Suppressor macrophage treated with lipopolysaccharide for 4 hours (primary cell): ENCODE results near the gene GNE.
"Not testable (repeated sequence)": the region's sequence is repeated elsewhere in the genome, so short reads cannot be mapped to it uniquely, and the experiment has no call there.

Experiments
- DNase-seq: peaks from one replicate; pipeline ENCODE4 v3.0.0-alpha.2; 2020

GNE gene

DNA sequence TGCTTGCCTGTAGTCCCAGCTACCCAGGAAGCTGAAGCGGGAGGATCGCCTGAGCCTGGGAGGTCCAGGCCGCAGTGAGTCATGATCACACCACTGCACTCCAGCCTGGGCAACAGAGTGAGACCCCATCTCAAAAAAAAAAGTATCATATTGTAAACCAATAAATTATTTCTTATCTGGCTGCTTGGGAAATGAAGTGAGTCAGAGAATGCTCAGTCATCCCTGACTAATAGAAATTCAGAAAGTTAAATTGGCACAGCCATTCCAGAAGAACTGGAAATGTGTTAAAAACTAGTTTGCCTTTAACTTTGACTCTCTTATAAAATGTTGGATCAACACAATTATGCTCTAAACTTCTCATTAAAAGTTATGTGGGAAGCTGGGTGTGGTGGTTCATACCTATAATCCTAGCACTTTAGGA is 9.8 kb upstream of the GNE start:
- DNase-seq: no peak

- DNase-seq: no peak
These were observed 6.6 kb upstream of the GNE start for GRCh38 chr9:36264896-36265295.

GRCh38 chr9:36263683-36264082 is 5.4 kb upstream of the GNE start:
- DNase-seq: no peak

DNA sequence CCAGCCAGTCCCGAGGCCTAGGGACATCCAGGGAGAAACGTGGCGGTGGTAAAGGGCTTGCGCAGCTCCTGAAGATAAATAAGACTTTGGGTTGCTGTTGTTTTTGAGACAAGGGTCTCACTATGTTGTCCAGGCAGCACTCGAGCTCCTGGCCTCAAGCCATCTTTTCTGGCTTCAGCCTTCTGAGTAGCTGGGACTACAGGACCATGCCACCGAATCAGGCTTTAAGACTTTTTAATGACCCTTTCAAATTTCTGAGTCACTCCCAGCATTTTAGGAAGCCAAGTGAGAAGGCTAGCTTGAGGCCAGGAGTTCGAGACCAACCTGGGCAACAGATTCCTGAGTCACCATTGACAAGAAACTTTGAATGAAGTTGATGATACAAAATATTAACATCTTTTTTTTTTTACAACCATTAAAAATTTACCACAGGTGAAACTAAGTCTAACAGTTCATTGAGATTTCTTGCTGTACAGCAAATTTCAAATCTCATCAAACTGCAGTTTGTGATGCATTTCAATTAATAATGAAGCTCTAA is 817 bp upstream of the GNE start:
- DNase-seq: no peak

- DNase-seq: no peak
These were observed 6.8 kb downstream of the GNE start for GRCh38 chr9:36251428-36251827.

GRCh38 chr9:36250079-36250478 is 8.2 kb downstream of the GNE start:
- DNase-seq: no peak

DNA sequence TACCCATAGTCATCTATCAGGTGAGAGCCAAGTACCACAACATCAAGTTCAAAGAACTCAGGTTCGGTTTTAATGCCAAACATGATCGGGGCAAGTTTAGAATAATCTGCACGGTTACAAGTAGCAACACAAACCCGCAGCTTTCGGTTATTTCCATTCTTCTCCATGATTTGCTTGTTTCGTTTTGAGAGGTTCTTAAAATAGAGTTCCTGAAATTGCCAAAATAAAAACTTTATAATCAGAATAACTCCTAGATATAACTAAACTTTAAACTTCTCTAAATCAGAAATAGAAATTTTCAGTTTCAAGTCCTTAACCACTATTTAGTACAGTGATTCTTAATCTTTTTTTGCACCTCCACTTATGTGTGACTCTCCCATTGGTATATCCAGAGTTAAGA is 9.1 kb downstream of the GNE start:
- DNase-seq: peak; percentile 67

GRCh38 chr9:36248061-36248460 is 10.2 kb downstream of the GNE start:
- DNase-seq: peak; percentile 58

DNA sequence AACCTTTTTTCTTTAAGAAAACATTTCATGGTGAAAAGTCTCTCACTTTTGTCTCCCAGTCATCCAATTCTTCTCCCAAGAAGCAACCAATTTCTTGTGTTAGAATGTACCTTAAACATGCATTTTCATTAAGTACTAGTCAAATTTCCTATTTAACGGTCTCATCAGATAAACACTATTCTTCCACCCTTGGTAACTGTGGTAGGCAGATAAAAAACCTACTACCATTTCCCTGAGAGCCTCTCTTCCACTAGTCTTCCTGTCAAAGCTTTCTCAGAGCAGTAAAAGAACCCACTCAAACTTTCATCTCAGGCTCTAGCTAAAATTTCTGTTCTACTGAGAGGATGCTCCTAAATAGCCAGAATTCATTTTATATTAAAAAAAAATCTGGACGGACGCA is 10.9 kb downstream of the GNE start:
- no peak for DNase-seq

DNA sequence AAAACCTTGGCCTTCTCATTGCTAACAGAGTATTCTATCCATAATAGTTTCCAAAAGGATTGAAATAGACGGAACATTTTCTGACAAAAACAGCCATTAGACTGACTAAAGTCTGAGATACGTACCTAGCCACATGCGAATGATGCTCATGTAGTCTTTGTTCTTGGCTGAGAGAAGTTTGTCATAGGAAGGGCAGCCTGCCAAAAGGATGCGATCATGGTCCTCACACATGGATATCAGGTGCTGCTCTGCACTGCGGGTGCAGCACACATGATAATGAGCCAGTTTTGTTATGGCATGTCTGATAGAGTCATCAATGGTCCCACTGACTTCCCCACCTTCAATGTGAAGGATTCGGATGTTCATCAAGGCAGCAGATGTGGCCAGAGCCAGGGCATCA is 12.3 kb downstream of the GNE start:
- no peak for DNase-seq

GRCh38 chr9:36239675-36240074 is 18.6 kb downstream of the GNE start:
- DNase-seq: not testable (repeated sequence)

- DNase-seq: not testable (repeated sequence)
These were observed 19.0 kb downstream of the GNE start for GRCh38 chr9:36239205-36239604.

DNA sequence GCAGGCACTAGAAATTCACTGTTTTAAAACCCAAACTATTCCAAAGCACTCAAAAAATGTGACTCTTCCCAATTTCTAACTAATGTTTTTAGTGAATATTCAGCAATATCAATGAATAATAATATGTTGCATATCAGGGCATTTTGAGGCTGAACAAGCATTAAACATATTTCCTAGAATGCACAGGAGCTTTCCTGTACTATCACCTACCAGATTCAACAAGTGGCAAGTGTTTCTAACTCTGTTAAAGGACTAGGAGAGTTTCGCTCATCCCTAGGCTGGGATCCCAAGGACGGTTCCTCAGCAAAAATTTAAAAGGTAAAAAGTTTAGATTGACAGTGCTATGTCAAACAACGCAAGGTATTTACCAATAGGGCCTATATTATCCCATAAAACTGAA is 21.0 kb downstream of the GNE start:
- DNase-seq: no peak

DNA sequence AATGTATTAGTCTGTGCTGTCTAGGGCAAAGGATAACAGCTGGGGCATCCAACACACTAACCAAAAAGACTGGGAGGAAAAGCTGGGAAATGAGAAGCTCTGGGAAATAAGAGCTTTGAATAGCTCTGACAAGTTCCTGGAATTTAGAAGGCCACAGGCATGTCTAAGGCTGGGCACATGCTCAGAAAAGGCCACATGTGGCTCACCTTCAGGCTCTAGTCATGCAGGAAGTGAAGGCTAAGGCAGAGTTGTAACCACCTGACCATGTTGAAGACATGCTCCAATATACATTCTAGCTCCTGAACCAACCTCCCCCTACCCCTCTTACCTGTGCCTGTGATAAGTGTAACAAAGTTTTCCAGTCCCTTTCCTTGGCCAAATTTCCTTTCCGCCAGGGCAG is 35.8 kb downstream of the GNE start:
- DNase-seq: no peak

- no peak for DNase-seq
These were observed 36.6 kb downstream of the GNE start for GRCh38 chr9:36221667-36222066.

- DNase-seq: no peak
These were observed 39.8 kb downstream of the GNE start for GRCh38 chr9:36218411-36218901.

DNA sequence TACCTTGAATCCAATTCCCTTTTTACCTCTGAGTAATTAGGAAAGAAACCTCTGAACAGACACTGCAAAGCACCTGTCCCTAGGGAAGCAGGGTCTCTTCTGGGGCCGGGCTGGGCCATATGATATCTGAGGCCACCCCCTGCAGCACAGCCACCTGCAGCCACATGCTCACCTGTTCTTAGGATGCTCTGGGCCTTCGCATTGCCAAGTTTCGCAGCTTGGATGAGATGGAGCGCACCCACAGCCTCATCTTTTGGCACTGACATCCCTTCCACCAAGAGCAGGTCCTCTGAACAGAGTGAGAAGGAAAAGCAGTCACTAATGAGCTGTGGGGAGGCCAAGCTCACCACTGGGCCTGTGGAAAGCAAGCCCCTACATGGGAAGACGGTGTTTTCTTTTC is 40.2 kb downstream of the GNE start:
- DNase-seq: no peak

DNA sequence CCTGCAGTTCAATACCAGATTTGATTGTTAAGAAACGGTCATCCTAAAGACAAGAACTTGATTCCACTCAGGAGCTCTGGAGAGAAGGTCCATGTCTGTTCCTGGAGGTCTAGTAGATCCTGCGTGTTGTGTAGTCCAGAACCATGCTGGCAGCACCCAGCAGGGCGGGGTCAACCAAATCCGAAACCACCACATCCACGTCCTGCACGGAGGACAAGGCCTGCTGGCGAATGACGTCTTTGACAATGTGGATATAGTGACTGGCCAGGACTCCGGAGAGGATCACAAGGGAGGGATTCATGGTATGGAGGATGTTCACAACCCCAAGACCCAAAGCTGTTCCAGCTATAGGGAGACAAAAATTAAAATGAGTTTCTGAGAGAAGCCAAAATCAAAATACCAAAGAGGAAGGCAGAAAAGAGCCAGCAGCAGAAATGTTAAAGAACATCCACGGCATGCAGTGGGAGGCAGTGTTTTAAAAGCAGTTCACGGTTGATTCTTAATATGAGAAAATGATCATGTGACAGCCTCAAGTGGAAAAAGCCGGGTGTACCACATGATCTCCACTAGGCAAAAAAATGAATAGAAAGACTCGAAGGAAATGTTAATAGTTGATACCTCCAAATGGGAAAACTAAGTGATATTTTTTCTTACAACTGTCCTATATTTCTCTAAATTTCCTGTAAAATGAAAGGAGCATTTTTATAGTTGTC is 40.8 kb downstream of the GNE start:
- no peak for DNase-seq

- no peak for DNase-seq
These were observed 43.7 kb downstream of the GNE start for GRCh38 chr9:36214571-36214970.

- no peak for DNase-seq
These were observed 44.3 kb downstream of the GNE start for GRCh38 chr9:36213989-36214388.

DNA sequence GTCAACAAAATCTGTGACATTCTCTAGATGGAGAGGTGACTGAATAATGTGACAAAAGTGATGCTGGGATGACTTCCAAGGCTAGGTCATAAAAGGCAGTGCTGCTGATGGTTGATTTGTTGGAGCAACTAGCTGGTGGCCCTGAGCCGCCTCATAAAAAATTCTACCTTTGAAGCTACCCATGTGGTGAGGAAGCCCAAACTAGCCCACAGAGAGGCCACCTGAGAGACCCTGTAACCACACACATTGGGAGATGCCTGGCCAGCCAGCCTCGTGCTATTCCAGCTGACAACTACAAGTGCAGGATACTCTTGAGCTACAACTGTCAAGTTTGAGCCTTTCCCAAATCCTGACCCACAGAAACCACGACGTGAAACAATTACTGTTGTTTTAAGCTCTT is 44.9 kb downstream of the GNE start:
- DNase-seq: no peak

GRCh38 chr9:36211510-36211909 is 46.7 kb downstream of the GNE start:
- DNase-seq: no peak

- DNase-seq: no peak
These were observed 47.5 kb downstream of the GNE start for GRCh38 chr9:36210722-36211121.

- no peak for DNase-seq
These were observed 49.6 kb downstream of the GNE start for GRCh38 chr9:36208521-36209253.
